BJ (cell line): ENCODE data around the gene CAPN3. TPM values are rescaled to one million over a fixed set of nuclear protein-coding genes. Genes with fewer than 3 reads are reported as not detected.

Experiments used
- CTCF ChIA-PET: fragments of 350-600 bp; formaldehyde crosslinking; extraction: SDS; loops from one replicate; lab custom pipeline; 2021; ENCODE audit warnings: antibody characterized with exemption, inconsistent platforms; lab: Yijun Ruan, JAX
- POLR2A ChIA-PET: fragments of 300-600 bp; sonication (Branson Sonifier 250); formaldehyde crosslinking; extraction: SDS; loops from one replicate; lab custom pipeline; 2021; ENCODE audit warnings: antibody characterized with exemption; lab: Charles Lee
- DNase-seq: peaks from one replicate; pipeline ENCODE4 v3.0.0-alpha.2; 2011; ENCODE audit warnings: low read depth
- H3K27me3 ChIP-seq: 2 replicates; pipeline ENCODE4 v1.6.0; 2011; ENCODE audit warnings: low read length; ENCODE audit not compliant: control insufficient read depth, insufficient read depth
- H3K36me3 ChIP-seq: 2 replicates; pipeline ENCODE4 v1.5.1; 2011; ENCODE audit warnings: low read length; ENCODE audit not compliant: control insufficient read depth, insufficient read depth
- H3K4me3 ChIP-seq: 2 replicates; pipeline ENCODE4 v1.5.1; 2011; ENCODE audit warnings: low read depth, mild to moderate bottlenecking, control low read depth, low read length
- CTCF ChIP-seq: IDR thresholded peaks from 2 replicates; pipeline ENCODE4 v1.5.1; 2011; ENCODE audit warnings: low read depth, mild to moderate bottlenecking, control low read depth, inconsistent platforms, low read length, moderate library complexity; ENCODE audit not compliant: insufficient read depth
- polyA plus RNA-seq: library from polyadenylated mRNA; depleted of rRNA; stranded (reverse); fragments of >200 nt; gene quantifications from 2 replicates; pipeline ENCODE4 v1.2.3, GENCODE V29; 2011

CAPN3 gene
- polyA plus RNA-seq, 1 experiment, result 6.6 TPM

DNA sequence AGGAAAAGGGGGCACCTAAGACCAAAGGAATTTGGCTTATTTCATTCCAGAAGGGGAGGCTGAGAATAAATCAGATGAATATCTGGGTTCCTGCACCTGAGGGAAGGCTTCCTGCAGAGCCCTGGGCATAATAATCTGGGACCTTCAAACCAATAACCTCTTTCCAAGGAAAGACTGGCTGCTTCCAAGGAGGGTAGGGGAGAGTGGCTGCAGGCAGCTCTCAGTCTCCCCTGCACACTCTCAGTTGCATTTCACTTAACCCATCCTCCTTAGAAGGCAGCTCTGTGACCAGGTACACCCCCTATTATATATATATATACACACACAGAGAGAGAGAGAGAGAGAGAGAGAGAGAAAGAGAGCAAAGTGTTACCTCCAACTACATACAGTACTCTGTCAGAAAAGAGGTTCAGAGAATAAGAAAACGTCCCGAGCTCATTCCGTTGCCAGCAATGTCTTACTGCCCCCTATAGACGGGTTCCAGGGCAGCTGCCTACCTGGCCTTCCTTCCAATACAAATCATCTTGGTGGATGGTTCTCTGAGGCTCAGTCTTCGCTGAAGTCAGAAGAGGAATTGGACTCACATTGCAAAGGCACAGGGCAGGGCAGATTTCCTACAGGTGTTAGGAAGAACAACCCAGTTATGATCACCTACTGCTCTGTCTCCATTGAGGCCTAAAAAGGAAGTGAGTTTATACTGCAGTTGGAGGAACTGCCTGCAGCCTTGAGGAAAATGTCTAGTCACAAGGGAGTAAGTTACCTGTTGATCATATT, 26.1 kb downstream of the CAPN3 start:
- H3K36me3 ChIP-seq, result no peaks in the 10 kb centered on the region
- ChIA-PET CTCF (interaction anchor here (0.6 to 1.8 kb wide), 24 partner anchors 8 to 396 kb away, joined by 3 to 9 read pairs (median 3); partner anchors contain the start of gene VPS39), POLR2A (interaction anchor here (0.6 kb wide), 1 partner anchor 206 kb away, joined by 3 read pairs; no protein-coding TSS in a partner anchor)
- H3K4me3 ChIP-seq, result no peak overlapping the region
- no peaks in the 10 kb centered on the region; the same call in 1 of the 2 replicates for H3K27me3 ChIP-seq
- TF ChIP-seq CTCF, result peak; percentile 74
- DNase-seq, result no peak

DNA sequence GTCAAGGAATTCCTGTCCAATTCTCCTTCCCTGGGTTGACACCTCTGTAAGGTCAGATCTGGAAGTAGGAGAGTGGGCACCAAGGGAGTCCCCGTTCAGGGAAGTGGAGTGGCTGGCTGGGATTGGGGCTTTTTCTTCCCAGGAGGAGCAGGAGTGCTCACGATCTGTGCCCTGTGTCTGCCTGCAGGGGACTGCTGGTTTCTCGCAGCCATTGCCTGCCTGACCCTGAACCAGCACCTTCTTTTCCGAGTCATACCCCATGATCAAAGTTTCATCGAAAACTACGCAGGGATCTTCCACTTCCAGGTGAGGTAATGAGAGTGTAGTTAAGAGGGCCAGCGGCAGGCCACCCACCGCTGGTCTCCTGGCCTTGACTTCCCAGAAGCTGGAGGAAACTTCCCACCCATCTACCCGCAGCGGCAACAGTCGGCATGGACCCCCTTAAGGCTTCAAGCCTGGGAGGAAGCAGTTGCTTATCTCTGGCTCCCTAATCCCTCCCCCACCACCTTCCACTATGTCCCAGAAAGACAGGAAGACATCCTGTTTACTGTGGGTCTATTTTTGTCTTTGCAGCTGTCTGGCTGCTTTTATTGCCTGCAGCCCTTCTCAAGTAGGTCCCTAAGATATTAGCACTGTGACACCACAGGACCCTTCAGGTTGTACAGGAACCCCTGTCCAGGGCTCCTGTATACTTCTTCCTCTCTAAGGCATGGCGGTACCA, 26.8 kb downstream of the CAPN3 start:
- DNase-seq, result no peak
- no peak for TF ChIP-seq CTCF
- Histone ChIP-seq H3K4me3 (no peak overlapping the region), H3K36me3 (no peaks in the 10 kb centered on the region), H3K27me3 (no peaks in the 10 kb centered on the region; the same call in 1 of the 2 replicates)
- ChIA-PET CTCF (interaction anchor here (0.6 to 1.8 kb wide), 19 partner anchors 8 to 163 kb away, joined by 3 to 9 read pairs (median 3); no protein-coding TSS in a partner anchor), POLR2A (no interaction called here)

GRCh38 chr15:42387603-42388002, 28.3 kb downstream of the CAPN3 start:
- ChIA-PET POLR2A (no interaction called here), CTCF (interaction anchor here (0.8 to 1.5 kb wide), 4 partner anchors 10 to 25 kb away, joined by 3 to 5 read pairs (median 3); no protein-coding TSS in a partner anchor)
- Histone ChIP-seq H3K27me3 (no peaks in the 10 kb centered on the region; the same call in 1 of the 2 replicates), H3K4me3 (no peak overlapping the region), H3K36me3 (no peaks in the 10 kb centered on the region)
- TF ChIP-seq CTCF, result no peak
- DNase-seq, result no peak

DNA sequence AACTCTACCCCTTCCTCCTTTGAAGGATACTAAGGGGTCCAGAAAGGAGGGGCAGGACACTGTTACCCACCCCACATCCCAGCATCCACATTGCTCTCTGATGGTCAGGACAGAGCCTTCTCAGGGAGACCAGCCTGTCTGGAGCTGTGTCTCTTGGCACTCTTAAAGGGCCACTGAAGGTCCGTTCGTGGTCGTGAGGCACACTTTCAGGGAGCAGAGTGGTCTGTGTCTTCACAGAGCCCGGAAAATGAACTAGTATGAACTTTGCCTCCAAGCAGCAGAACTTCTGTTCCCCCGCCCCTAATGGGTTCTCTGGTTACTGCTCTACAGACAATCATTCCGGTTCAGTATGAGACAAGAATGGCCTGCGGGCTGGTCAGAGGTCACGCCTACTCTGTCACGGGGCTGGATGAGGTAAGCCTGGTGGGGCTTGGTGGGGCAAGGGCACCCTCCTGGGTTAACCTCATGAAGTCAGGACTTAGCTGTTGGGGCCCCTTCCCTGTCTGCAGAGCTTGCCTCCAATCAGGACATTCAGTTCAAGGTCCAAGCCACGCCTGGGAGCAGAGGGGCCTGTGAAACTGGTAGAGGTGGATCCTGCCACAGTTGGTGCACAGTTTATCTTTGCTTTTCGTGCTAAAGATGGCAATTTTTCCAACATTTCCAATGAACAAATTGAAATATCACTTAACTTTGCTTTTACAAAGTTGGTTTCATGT, 33.2 kb downstream of the CAPN3 start:
- ChIA-PET CTCF (interaction anchor here (0.7 kb wide), 1 partner anchor 31 kb away, joined by 3 read pairs; no protein-coding TSS in a partner anchor), POLR2A (no interaction called here)
- Histone ChIP-seq H3K27me3 (no peaks in the 10 kb centered on the region; the same call in 1 of the 2 replicates), H3K36me3 (no peaks in the 10 kb centered on the region), H3K4me3 (no peak overlapping the region)
- no peak for DNase-seq
- TF ChIP-seq CTCF, result no peak
